Keratinocyte (primary cell): Measurements from ENCODE around the gene CCDC12. TPM values are rescaled to one million over a fixed set of nuclear protein-coding genes. Genes with fewer than 3 reads are reported as not detected.

Experiments used
- DNase-seq: peaks from one replicate; pipeline ENCODE4 v3.0.0-alpha.2; 2011; ENCODE audit warnings: low read depth, missing footprints, low spot score
- FAIRE-seq: peaks from 2 replicates; lab custom pipeline; 2011; peaks lifted over from hg19 to GRCh38; lab: Jason Lieb, UNC
- H2AFZ ChIP-seq: 2 replicates; pipeline ENCODE4 v1.6.0; 2012; ENCODE audit warnings: low read length, control low read depth, inconsistent platforms; ENCODE audit not compliant: control insufficient read depth
- H3K27ac ChIP-seq: 2 replicates; pipeline ENCODE4 v1.5.1; 2011; ENCODE audit warnings: low read length; ENCODE audit not compliant: control insufficient read depth, insufficient read depth
- H3K27me3 ChIP-seq: 3 replicates; pipeline ENCODE4 v1.6.0; 2011; ENCODE audit warnings: low read length; ENCODE audit not compliant: control insufficient read depth, insufficient read depth; ENCODE audit errors: extremely low read depth
- H3K36me3 ChIP-seq, 2 experiments: 2 replicates in 1 of 2; 3 replicates in 1 of 2; pipeline ENCODE4 v1.5.1; 2011; ENCODE audit warnings: low read length in 2 of 2, mild to moderate bottlenecking in 1 of 2; ENCODE audit not compliant: control insufficient read depth in 2 of 2, insufficient read depth in 2 of 2; ENCODE audit errors: extremely low read depth in 1 of 2
- H3K4me1 ChIP-seq: 3 replicates; pipeline ENCODE4 v1.5.1; 2011; ENCODE audit warnings: low read length; ENCODE audit not compliant: control insufficient read depth, insufficient read depth; ENCODE audit errors: extremely low read depth
- H3K4me2 ChIP-seq: 3 replicates; pipeline ENCODE4 v1.6.0; 2011; ENCODE audit warnings: low read depth, low read length; ENCODE audit not compliant: control insufficient read depth, insufficient read depth; ENCODE audit errors: extremely low read depth
- H3K4me3 ChIP-seq, 3 experiments: fragments of 200-600 bp in 1 of 3; sonication (generic) in 1 of 3; 2 replicates in 2 of 3; 3 replicates in 1 of 3; pipeline ENCODE4 v1.5.1; 2011 to 2016; ENCODE audit warnings: low read length in 3 of 3, mild to moderate bottlenecking in 3 of 3, control low read depth in 2 of 3, inconsistent platforms in 1 of 3, low read depth in 1 of 3, mixed read lengths in 1 of 3, mixed run types in 1 of 3, moderate library complexity in 1 of 3; ENCODE audit not compliant: control insufficient read depth in 2 of 3, insufficient read depth in 2 of 3; ENCODE audit errors: extremely low read depth in 1 of 3
- H3K79me2 ChIP-seq: 2 replicates; pipeline ENCODE4 v1.6.0; 2012; ENCODE audit warnings: low read length; ENCODE audit not compliant: control insufficient read depth, insufficient read depth
- H3K9ac ChIP-seq: 3 replicates; pipeline ENCODE4 v1.6.0; 2011; ENCODE audit warnings: low read length; ENCODE audit not compliant: control insufficient read depth, insufficient read depth; ENCODE audit errors: extremely low read depth
- H3K9me1 ChIP-seq: 3 replicates; pipeline ENCODE4 v1.6.0; 2011; ENCODE audit warnings: low read length; ENCODE audit not compliant: control insufficient read depth, insufficient read depth; ENCODE audit errors: extremely low read depth
- H3K9me3 ChIP-seq: 2 replicates; pipeline ENCODE4 v1.5.1; 2012; ENCODE audit warnings: low read depth, low read length; ENCODE audit not compliant: control insufficient read depth
- H4K20me1 ChIP-seq: 3 replicates; pipeline ENCODE4 v1.6.0; 2011; ENCODE audit warnings: low read length; ENCODE audit not compliant: control insufficient read depth, insufficient read depth; ENCODE audit errors: extremely low read depth
- CTCF ChIP-seq, 3 experiments: IDR thresholded peaks in 1 of 3; conservative IDR thresholded peaks in 1 of 3; optimal IDR thresholded peaks in 1 of 3; 2 replicates in 2 of 3; 3 replicates in 1 of 3; pipeline versions ENCODE3 to v1.5.1; 2011; ENCODE audit warnings: low read length in 3 of 3, mild to moderate bottlenecking in 3 of 3, moderate library complexity in 2 of 3, control low read depth in 1 of 3, inconsistent platforms in 1 of 3; ENCODE audit not compliant: insufficient read depth in 2 of 3; ENCODE audit errors: extremely low read depth in 1 of 3
- EZH2 ChIP-seq: IDR thresholded peaks from one replicate; pipeline ENCODE4 v1.6.1; 2012; ENCODE audit warnings: inconsistent platforms, mild to moderate bottlenecking, low read length, moderate library complexity
- dilution Hi-C: fragments of 300-500 bp; cut with MboI; formaldehyde crosslinking; loops from one replicate; pipeline ENCODE4 v1.7.0; 2020; ENCODE audit warnings: low sequenced_read_pairs; ENCODE audit not compliant: extremely low pct_ligation_motif_present
- polyA plus RNA-seq, 5 experiments: library from polyadenylated mRNA; depleted of rRNA in 3 of 5; stranded (reverse) in 3 of 5; stranded (forward) in 1 of 5; unstranded in 1 of 5; fragments of >200 nt; gene quantifications; 1 replicate in 1 of 5; 2 replicates in 3 of 5; 3 replicates in 1 of 5; pipeline versions ENCODE4 v1.2.1 to v1.2.3, GENCODE V29; 2011 to 2012; ENCODE audit warnings: missing spikeins in 2 of 5, low read depth in 1 of 5, low replicate concordance in 1 of 5

The CCDC12 gene
- polyA plus RNA-seq, 1 donor (not counting 4 experiments of a cell fraction or from before 2014, with no cell fraction given) = 27.5 TPM

GRCh38 chr3:46898321-46899150 lies 78.0 kb downstream of the CCDC12 start:
- H3K4me2 ChIP-seq = no peak overlapping the region
- TF ChIP-seq EZH2 = peak; percentile 20
- TF ChIP-seq CTCF (optimal IDR thresholded peaks at IDR 0.05 in 1 of 3, IDR thresholded peaks at IDR 0.05 in 1 of 3, conservative IDR thresholded peaks at IDR 0.05 in 1 of 3; ENCODE audit: extremely low read depth in 1 of 3, insufficient read depth in 2 of 3, low read length in 3 of 3) = no peak
- no peak overlapping the region for H3K9ac ChIP-seq
- no peaks in the 10 kb centered on the region for H3K79me2 ChIP-seq
- no peaks in the 10 kb centered on the region for H3K9me3 ChIP-seq
- dilution Hi-C loops = no loop called here
- no peak overlapping the region for H2AFZ ChIP-seq
- peaks cover 31% of the 10 kb centered on the region for H3K27me3 ChIP-seq
- H3K9me1 ChIP-seq = no peaks in the 10 kb centered on the region
- peaks cover 3% of the 10 kb centered on the region for H3K4me1 ChIP-seq
- no peak overlapping the region for H3K4me3 ChIP-seq
- H3K27ac ChIP-seq = no peak overlapping the region
- H3K36me3 ChIP-seq = no peaks in the 10 kb centered on the region
- FAIRE-seq (no peak), DNase-seq (no peak)
- H4K20me1 ChIP-seq = no peaks in the 10 kb centered on the region

GRCh38 chr3:46897829-46898320 lies 78.7 kb downstream of the CCDC12 start:
- dilution Hi-C loops = no loop called here
- Histone ChIP-seq H3K9me1 (no peaks in the 10 kb centered on the region), H3K4me1 (no peaks in the 10 kb centered on the region), H3K27ac (no peak overlapping the region), H3K9ac (no peak overlapping the region), H3K9me3 (no peaks in the 10 kb centered on the region), H4K20me1 (no peaks in the 10 kb centered on the region), H3K36me3 (no peaks in the 10 kb centered on the region), H3K27me3 (peaks cover 37% of the 10 kb centered on the region), H3K4me2 (no peak overlapping the region), H2AFZ (no peak overlapping the region), H3K4me3 (no peak overlapping the region), H3K79me2 (no peaks in the 10 kb centered on the region)
- FAIRE-seq (no peak), DNase-seq (no peak)
- TF ChIP-seq CTCF (optimal IDR thresholded peaks at IDR 0.05 in 1 of 3, IDR thresholded peaks at IDR 0.05 in 1 of 3, conservative IDR thresholded peaks at IDR 0.05 in 1 of 3; ENCODE audit: extremely low read depth in 1 of 3, insufficient read depth in 2 of 3, low read length in 3 of 3) (no peak), EZH2 (no peak)
